OCI-LY7 (cell line): ENCODE data around the gene CAMSAP3.

ENCODE experiments used
- CTCF ChIP-seq: fragments of 200-600 bp; sonication (generic); conservative IDR thresholded peaks from 2 replicates; pipeline ENCODE4 v1.5.1; 2014; ENCODE audit warnings: mild to moderate bottlenecking, antibody characterized with exemption, low read length, moderate library complexity, mixed read lengths
- EZH2phosphoT487 ChIP-seq: fragments of 200-600 bp; sonication (generic); IDR thresholded peaks from 2 replicates; pipeline ENCODE4 v1.6.1; 2018; ENCODE audit warnings: low read depth, borderline replicate concordance, mild to moderate bottlenecking, mixed run types, antibody characterized with exemption, low read length, moderate library complexity, mixed read lengths

DNA sequence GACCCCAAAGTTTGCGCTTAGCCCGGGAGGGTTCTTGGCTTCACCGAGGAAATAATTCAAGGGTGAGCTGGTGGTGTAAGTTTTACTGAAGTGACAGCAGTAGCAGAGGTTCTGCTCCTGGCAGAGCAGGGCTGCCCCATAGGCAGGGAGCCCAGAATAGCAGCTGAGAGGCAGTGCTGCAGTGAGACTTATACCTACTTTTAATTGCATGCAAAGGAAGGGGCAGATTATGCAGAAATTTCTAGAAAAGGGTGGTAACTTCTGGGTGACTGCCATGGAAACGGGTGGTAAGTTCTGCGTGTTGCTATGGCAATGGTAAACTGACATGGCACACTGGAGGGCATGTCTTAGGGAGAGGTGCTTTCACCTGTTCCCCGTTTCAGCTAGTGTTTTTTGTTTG is 17.5 kb upstream of the CAMSAP3 start:
- TF ChIP-seq CTCF: no peak
- TF ChIP-seq EZH2phosphoT487: no peak
